H1 (cell line): ENCODE data around the gene DGCR8. TPM values are rescaled to one million over a fixed set of nuclear protein-coding genes. Genes with fewer than 3 reads are reported as not detected.

Experiments
- EGR1 ChIP-seq: IDR thresholded peaks from 2 replicates; pipeline ENCODE4 v1.6.1; 2011; ENCODE audit warnings: low read depth, low read length, borderline replicate concordance
- NRF1 ChIP-seq: IDR thresholded peaks from 2 replicates; pipeline ENCODE4 v1.6.1; 2011; ENCODE audit warnings: mild to moderate bottlenecking, low read depth, low read length, improper control_type of control experiment
- POLR2AphosphoS5 ChIP-seq: IDR thresholded peaks from 2 replicates; pipeline ENCODE4 v1.6.1; 2011; ENCODE audit warnings: low read depth, low read length
- RXRA ChIP-seq: IDR thresholded peaks from 2 replicates; pipeline ENCODE4 v1.6.1; 2011; ENCODE audit warnings: low read depth, mild to moderate bottlenecking, low read length, moderate library complexity; ENCODE audit not compliant: insufficient read depth
- SP4 ChIP-seq: IDR thresholded peaks from 2 replicates; pipeline ENCODE4 v1.6.1; 2012; ENCODE audit warnings: low read length, inconsistent platforms
- TAF7 ChIP-seq: optimal IDR thresholded peaks from 2 replicates; pipeline ENCODE3; 2011; ENCODE audit warnings: low read depth, mild to moderate bottlenecking, inconsistent platforms, low read length, moderate library complexity, borderline replicate concordance
- USF2 ChIP-seq: IDR thresholded peaks from 2 replicates; pipeline ENCODE4 v1.6.1; 2011; ENCODE audit warnings: low read length, improper control_type of control experiment
- ZNF274 ChIP-seq: IDR thresholded peaks from 2 replicates; pipeline ENCODE4 v1.7.0; 2012; ENCODE audit warnings: low read length, borderline replicate concordance; ENCODE audit errors: extremely low read depth
- polyA plus RNA-seq, 7 experiments: library from polyadenylated mRNA; depleted of rRNA in 3 of 7; stranded (reverse) in 5 of 7; unstranded in 2 of 7; fragments of >200 nt in 5 of 7; fragments of 200-250 nt in 2 of 7; gene quantifications; 1 replicate in 5 of 7; 2 replicates in 1 of 7; 4 replicates in 1 of 7; pipeline versions ENCODE4 v1.2.1 to v1.2.3, GENCODE V29; 2011 to 2013; ENCODE audit warnings: missing spikeins in 2 of 7, mixed read lengths in 2 of 7
- total RNA-seq: library from RNA; stranded (reverse); fragmentation: NEBNext Ultra II Directional; extraction: Animal tissue kit (Norgen Biotek cat#: 25700); gene quantifications from 2 replicates; pipeline ENCODE4 v1.2.1, GENCODE V29; 2021

Gene DGCR8
- total and polyA plus RNA-seq, 2 of the 8 experiments (the other 6 are each of a cell fraction or from before 2014, with no cell fraction given): 23.7 to 43.7 TPM

DNA sequence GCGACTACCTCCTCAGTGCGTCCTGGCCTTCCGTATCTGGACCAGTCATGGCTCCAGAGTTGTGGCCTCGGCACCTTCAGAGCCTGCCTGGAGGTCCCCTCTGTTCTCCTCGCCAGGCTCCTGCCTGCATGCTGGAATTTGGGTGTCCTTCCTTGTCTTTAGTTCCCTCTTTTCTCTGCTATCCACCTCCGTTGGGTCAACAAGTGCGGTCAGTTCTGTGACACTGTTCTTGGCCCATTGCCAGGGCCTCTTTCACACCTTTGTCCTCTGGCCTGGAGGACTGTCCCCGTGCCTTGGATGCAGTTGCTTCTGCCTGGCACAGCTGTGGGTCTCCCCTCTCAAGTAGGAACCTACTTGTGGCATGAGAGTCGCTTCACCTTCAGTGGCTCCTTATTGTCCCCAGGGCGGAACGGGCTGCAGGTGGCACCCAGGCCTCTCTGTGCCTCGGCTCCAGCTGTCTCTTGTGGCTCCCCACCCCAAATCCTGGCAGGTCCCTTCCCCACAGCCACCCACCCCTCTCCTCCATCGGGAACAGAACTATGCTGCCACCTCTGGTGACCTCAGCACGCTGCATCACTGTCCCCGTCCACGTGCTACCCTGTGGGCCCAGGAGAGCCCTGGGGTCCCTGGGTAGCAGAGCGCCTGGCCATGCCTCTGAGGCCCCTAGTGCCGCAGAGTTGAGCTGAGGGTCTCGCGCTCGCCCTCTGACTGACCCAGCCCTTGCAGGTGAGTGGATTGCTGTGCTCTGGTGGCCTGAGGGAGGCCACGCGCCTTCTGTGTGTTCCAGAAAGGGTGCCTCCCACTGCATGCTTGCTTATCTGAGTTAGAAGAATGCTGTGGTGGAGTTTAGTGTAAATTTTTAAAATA, 4.7 kb downstream of the DGCR8 start (continued):
- no peak for TF ChIP-seq RXRA
- TF ChIP-seq EGR1: no peak
- no peak for TF ChIP-seq NRF1
- no peak for TF ChIP-seq USF2
- TF ChIP-seq SP4: no peak
- no peak for TF ChIP-seq TAF7
- TF ChIP-seq ZNF274: no peak
- no peak; the same call in 1 of the 2 replicates for TF ChIP-seq POLR2AphosphoS5
